GM21515 (cell line): ENCODE measurements around the gene MSI2.
"Not testable (repeated sequence)": the region's sequence is repeated elsewhere in the genome, so short reads cannot be mapped to it uniquely, and the experiment has no call there.

Experiments
- ATAC-seq: cut with Tn5 transposase; IDR thresholded peaks from one replicate; pipeline ENCODE4 v1.9.1; 2021; ENCODE audit not compliant: unreplicated experiment

Gene MSI2

DNA sequence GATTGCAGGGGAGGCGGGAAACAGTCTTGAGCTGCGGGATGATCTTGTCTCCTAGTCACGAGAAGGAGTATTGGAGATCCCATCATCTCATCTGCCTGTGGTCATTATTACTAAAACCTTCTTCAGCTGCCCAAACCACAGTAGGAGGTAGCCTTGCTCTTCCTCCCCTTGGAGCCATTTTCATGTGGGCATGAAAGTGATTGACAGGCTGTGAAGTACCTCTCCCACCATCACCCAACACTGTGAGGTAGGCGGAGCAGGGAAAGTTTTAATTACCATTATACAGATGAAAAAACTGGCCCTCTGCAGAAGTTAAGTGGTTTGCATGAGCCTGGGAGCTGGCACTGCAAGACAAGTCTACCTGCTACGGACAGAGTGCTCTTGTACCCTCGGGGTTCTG, 237.3 kb downstream of the MSI2 start:
- ATAC-seq = no peak

DNA sequence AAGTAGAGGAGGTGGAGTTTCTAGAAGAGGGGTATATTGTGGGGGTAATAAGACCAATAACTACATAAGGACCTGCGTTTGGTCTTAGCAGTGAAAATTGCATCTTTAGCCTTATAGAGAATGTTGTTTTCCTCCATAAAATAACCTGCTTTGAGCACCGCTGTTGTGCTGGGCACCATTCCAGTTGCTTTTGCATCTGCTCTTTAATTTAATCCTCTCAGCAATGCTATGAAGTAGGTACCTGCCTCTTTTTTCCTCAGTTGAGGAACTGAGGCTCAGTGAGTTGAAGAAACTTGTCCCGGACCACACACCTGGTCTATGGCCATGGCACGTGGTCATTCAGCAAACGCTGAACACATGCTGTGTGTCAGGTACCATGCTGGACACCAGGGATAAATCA, 238.1 kb downstream of the MSI2 start:
- ATAC-seq = no peak

DNA sequence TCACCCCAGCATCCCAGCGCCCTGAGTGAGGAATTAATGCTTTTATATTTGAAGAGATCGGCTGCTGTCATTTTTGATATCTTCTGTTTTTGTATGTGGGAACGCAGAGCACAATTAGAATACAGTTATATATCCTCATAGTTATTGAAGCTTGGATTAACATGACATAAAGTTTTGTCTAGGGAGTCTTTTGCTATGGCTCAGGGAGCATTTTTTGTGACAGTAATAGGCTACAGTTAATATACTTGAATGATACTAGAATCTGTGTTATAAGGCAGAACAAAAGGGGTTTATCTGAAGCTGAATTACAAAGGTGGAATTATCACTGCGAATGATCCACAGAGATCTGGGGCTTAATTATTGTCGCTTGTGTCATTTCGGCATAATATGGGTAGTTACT, 239.4 kb downstream of the MSI2 start:
- no peak for ATAC-seq

DNA sequence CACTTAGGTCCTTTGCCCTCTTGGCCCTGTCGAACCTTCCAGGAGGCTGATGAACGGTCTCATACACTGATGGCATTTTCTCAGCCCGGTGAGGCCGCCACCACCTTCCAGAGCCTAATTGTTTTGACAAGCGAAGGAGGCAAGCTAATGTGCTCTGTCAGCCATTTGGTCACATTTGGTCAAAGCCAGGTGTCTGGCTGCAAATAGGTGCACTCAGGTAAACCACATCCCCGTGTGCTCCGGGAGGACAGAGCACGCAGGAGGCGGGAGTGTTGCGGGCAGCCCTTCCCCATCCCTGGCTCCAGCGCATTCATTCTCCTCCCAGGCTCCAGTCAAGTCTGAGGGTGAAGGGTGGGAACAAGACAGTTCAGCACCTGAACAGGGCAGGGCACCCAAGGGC, 240.1 kb downstream of the MSI2 start:
- ATAC-seq = no peak

DNA sequence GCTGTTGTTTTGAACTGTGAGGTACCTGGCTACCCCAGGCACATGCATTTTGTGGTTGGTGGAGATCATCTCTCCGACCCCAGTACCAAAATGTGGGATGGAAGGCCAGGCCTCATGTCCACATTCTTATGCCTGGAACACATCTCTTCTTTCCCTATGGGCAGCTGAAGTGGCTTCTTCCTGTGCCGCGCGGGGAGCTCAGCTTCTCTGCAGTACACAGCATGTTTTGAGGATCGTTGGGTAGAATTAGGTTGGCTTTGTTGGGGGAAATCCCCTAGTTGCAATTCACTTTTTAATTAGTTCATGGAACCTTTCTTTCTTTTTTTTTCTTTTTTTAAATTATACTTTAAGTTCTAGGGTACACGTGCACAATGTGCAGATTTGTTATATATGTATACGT, 242.1 kb downstream of the MSI2 start:
- ATAC-seq = no peak

DNA sequence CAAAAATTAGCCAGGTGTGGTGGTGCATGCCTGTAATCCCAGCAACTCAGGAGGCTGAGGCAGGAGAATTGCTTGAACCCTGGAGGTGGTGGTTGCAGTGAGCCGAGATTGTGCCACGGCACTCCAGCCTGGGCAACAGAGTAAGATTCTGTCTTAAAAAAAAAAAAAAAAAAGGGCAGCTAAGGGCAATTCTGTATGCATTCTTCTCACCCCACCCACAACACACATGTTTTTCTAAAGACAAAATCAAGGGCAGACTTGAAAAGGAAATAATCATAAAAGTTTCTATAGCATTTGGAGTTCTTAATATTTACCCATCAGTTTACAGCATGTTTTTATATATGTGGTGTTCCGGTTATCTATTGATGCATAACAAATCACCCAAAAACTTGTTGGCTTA, 242.9 kb downstream of the MSI2 start:
- not testable (repeated sequence) for ATAC-seq

DNA sequence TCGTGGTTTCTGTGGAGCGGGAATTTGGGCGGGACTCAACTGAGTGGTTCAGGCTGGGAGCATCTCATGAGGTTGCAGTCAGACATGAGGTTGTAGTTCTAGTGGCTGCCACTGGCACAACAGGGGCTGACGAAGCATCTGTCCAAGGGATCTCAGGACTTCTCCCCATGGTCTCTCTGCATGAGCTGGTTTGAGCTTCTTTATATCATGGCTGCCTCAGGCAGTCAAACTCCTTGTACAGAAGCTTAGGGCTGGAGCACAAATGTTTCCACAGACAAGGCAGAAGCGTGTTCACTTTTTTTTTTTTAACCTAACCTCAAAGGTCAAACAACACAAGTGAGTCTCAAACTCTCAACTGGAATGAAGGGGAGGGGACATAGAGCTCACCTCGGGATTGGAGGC, 243.3 kb downstream of the MSI2 start:
- ATAC-seq = no peak

DNA sequence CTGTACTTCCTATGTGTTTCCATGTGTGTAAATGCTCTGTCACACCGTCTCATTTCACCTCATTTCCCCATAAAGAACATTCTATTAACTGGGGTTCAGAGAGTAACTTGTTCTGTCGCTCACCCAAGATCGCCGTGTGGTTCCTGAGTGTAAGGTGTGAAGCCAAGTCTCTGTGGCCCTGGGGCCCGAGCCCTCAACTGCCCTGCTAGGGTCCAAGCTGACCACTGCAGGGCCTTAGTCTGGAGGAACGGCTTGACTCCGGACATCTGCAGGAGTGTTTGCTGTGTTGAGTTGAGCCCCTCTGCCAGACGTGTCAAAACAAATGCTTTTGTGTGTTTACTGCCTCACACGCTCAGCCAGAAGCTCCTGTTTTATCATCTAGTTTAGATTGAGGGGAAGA, 244.7 kb downstream of the MSI2 start:
- no peak for ATAC-seq

DNA sequence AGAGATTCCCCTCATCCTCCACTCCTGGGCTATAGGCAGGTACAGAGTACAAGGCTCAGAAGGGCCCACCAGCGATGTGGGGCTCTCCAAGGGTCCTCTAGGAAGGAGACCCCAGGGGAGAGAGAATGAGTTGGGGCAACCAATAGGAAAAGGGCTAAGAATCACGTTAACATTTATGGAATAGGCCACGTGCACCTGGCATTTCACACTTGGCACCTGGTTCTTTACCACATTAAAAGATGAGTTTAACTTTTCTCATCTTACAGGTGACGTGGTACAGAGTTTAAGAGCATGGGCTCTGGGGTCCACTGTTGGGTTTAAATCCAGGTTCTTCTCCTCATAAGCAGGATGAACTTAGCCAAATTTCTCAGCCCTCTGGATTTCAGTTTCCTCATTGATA, 245.7 kb downstream of the MSI2 start:
- no peak for ATAC-seq

DNA sequence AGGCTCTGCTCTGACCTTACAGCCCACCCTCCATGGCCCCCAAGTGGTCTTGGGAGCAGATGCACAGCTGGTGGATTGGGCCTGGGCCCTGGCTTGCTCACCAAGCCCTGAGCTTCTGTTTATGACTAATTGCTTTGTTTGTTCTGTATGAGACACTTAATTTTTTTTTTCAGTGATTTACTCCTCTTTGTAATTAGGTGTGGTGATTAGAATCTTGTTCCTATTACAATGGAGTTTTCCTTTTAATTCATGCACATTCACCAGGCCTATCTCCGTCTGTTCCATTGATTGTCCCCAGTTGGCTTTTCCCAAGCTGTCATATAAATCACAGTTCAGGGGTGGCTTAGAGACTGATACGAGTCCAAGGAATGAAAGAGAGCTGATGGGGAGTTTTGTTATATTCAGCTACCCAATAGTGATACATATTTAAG, 246.5 kb downstream of the MSI2 start:
- ATAC-seq = no peak

DNA sequence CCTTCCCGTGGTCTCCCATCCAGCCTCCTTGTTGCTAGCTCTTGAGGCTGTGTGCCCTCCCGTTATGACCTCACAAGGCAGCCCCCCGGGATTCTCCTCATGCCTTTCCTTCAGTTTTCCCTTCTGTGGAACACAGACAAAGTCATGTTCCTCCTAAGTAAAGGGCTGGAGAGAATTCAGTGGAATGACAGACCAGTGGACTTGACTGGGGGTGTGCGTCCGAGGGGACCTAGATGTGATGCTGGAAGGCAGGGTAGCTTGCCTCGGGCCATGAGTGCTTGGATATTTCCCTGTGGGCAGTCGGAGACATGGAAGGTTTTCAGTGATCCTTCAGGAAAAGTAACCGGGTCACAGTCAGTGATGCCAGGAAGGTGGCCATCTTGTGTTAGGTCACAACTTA, 247.9 kb downstream of the MSI2 start:
- no peak for ATAC-seq

DNA sequence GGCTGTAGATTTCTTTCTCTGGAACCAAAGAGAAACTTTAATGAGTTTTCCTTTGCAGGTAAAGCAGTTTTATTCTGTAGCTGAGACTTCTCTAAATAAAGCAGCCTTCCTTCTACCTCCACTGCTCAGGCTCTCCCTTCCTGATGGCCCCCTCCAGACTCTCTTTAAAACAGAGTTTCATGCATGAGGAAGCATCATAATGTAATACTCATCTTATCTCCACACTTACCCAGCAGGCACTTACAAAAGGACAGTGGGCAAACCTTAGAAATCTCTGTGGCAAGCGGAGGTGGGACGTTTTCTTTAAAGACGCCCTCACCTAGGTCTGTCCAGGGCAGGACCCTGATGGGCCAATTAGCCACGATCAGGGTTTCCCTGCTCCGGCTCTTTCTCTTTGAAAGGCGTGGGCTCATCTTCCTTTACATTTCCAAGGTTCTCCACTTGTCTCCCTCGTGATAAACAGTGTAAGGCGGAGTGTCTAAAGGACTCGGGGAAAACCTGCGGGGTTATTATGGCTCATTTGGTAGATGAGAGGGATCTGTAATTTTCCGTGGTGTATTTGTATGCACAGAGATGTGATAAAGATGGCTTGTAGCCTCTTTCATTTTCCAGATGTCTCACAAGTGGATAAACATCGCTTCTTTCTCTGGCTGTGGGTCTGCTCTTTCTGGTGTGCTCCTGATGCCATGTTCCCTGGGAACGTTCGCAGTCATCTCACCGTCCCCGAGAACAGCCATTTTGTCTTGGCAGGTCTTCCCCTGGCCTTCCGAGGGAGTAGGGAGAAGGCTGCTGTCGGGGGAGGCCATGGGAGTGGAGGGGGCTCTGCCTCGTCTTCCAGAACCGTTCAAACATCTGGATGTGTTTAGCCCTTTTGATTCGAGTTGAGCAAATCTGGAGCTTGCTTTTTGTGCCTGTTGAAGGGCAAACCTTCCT, 249.8 kb downstream of the MSI2 start:
- no peak for ATAC-seq

DNA sequence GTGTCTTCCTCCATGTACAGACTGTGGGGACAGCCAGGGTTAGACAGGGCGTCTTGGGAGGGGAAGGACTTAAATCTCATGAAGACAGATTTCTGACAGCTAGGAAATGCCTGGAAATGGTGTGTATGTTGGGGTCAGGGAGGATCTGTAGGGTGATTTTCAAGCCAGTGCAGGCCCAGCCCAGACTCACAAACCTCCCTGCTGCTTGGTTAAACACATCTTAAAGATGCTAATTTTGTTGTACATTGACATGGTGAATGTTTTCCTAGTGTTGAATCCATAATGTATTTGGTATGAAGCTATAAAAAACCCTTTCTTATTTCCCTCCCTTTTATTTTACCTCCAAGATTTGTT, 250.4 kb downstream of the MSI2 start:
- ATAC-seq = no peak

DNA sequence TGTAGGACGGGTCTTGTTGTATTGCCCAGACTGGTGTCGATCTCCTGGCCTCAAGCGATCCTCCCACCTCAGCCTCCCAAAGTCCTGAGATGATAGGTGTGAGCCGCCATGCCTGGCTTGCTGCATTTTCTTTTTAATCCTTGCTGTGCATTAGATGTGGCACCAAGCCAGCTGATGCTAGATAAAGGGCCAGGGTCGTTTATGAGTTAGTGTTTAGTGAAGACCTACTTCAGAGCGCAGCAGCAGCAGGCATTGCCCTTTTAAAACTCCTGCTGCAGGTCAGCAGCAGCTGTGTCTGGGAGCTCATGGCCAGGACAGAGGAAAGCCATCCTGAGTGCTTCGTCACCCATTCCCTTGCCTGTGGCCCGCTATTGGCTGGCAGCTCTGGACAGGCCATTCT, 251.5 kb downstream of the MSI2 start:
- no peak for ATAC-seq

DNA sequence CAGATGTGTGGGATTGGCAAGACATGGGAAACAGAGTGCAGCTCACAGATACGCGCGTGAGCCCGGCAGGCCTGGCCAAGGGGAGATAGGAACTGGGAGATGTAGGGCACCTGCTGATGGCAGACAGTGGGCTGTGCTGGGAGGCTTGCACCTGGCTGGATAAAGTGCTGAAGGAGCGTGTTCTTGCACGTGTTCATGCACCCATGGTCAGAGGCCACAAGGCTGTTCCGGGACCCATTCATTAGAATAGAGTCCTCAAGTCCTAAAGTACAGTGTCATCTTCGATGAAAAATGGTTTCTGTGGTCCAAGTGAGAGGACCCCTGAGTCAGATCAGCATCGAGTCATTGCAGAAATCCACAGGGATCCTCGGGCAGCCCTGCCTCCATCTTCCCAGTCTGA, 252.3 kb downstream of the MSI2 start:
- no peak for ATAC-seq

DNA sequence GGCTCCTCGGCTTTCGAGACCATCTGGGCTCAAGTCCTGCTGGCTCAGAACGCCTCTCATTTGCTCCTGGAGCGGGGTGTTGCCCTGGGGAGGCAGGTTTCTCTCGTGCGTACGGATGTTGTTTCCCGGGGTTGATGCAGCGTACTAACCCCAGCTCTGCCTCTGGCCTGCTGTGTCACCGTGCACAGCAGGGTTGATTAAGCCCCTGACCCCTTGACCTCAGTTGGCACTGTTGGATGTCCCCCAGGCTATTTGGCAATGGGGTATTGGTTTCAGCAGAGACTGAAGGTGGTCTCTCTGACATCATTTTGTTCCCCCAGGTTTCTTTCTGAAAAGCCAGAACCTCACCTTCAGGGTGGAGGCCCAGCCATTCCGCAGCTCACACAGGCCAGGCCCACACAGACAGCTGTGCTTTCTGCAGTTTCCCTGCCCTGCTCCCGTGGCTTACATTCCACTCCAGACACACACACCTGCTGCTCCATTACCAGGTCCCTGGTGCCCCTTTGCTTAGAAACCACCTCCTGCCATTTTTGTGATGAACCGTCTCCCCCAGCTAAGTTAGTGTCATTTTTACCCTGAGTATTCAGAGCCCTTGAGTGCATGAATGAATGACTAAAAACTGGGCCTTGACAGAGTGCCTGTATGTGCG, 255.3 kb downstream of the MSI2 start:
- no peak for ATAC-seq

DNA sequence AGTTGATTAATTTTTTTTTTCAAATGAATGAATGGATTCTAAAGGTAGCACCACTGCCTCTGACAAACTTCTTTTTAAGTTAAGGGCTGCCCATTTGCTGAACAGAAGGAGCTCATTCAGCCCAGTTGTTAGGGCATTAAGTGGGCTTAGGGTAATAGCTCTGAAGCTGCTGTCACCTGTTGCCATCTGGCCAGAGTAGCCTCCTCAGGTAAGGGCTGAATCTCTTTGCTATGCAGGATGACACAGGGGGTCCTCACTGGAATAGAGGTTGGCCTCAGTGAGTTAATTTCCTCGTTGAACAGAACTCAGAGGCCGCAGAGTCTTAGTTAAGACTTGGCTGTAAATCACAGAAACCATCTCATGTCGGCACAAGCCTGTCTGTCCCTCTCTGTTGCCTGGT, 255.9 kb downstream of the MSI2 start:
- ATAC-seq = no peak

DNA sequence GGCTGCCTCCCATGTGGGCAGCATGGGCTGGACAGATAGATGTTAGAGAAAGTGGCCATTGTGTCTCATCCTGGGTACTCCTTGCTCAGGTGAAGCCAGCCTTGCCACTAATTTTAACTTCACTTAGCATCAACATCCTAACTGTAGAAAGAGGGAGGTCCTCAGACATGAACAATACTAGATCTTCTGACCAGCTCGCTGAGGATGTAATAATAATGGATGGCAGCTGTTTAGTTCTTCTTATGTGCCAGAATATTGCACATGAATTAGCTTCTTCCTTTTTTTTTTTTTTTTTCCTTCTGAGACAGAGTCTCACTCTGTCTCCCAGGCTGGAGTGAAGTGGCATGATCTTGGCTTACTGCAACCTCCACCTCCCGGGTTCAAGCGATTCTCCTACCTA, 256.4 kb downstream of the MSI2 start:
- ATAC-seq = no peak

DNA sequence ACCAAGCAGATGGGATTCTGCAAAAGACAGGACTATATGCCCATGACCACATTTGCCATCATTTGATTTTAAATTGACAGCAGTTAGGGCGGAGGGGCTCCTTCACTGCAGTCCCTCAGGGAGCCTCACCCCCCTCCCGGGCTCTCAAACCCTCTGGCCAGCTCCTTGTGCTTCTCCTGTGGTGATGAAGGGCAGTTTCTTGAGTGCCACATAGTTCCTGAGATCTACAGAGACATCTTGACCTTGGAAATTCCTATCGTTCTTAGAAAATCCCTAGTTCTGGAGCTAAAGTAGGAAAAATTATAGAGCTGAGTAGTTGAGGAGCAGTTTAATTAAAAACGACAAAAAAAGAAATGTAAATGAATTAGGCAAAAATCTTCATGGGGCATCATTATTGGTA, 257.2 kb downstream of the MSI2 start:
- ATAC-seq = no peak

DNA sequence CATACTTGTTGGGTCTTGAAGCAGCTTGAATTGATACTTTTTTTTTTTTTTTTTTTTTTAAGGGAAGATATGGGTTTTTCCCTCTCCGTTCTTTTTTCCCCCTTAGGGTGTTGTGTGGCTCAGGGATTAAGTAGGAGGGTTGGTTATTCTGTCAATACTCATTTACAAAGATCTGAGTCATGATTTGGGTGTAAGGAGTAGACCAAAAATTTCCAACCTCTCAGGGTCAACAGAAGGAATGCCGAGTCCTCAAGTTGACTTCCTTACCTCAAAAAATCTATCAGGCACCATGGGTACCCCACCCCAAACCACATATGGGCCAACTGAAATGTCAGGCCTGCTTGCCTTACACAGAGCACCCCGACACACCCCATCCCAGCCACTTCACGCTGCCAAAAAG, 258.3 kb downstream of the MSI2 start:
- ATAC-seq = no peak

DNA sequence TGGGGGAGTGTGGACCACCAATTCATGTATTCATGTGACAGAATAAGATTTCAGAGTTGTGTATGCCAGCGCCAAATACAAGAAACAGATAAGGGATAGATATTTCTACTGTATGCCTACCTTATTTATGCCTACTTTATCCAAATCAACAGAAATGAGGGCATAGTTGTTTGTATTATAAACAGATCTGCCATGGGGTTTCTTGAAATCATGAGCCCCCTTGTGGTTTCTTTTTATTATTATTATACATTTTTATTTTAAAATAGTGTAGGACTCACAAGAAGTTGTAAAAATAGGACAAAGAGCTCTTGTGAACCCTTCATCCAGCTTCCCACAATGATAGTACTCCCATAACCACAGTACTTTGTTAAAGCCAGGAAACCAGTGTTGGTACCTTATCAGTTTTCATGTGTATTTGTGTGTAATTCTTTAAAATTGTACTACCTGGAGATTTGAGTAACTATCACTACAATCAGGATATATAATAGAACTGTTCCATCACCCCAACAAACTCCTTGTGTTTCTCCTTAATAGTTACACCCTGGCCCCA, 259.4 kb downstream of the MSI2 start:
- ATAC-seq = no peak
